K562 (cell line): ENCODE data around the gene CHPF2. TPM values are rescaled to one million over a fixed set of nuclear protein-coding genes. Genes with fewer than 3 reads are reported as not detected.

Source experiments
- CCNT2 ChIP-seq: IDR thresholded peaks from 2 replicates; pipeline ENCODE4 v1.6.1; 2011; ENCODE audit warnings: borderline replicate concordance, low read depth, mild to moderate bottlenecking, moderate library complexity, mixed read lengths, low read length; ENCODE audit not compliant: insufficient read length; ENCODE audit errors: extremely low read depth
- DIDO1 ChIP-seq: fragments of 450-650 bp; IDR thresholded peaks from 2 replicates; pipeline ENCODE4 v1.6.1; 2016; ENCODE audit warnings: low read depth, missing biosample characterization, missing genetic modification characterization
- FOXJ2 ChIP-seq: fragments of 200-800 bp; sonication (Bioruptor generic); IDR thresholded peaks from 2 replicates; pipeline ENCODE4 v1.6.1; 2016; ENCODE audit warnings: missing genetic modification characterization, missing compliant biosample characterization
- ILF3 ChIP-seq: fragments of 450-650 bp; IDR thresholded peaks from 2 replicates; pipeline ENCODE4 v1.6.1; 2018; ENCODE audit warnings: antibody characterized with exemption, mild to moderate bottlenecking, moderate library complexity, borderline replicate concordance
- IRF2 ChIP-seq: sonication (generic); formaldehyde crosslinking; IDR thresholded peaks from 2 replicates; pipeline ENCODE4 v1.8.1; 2022; ENCODE audit warnings: mild to moderate bottlenecking, missing genetic modification reagents
- KLF13 ChIP-seq: fragments of 450-650 bp; IDR thresholded peaks from 2 replicates; pipeline ENCODE4 v1.6.1; 2016; ENCODE audit warnings: missing genetic modification characterization, low read depth, mild to moderate bottlenecking, missing compliant biosample characterization, moderate library complexity, borderline replicate concordance
- KLF16 ChIP-seq: IDR thresholded peaks from 2 replicates; pipeline ENCODE4 v1.6.1; 2016; ENCODE audit warnings: antibody characterized with exemption
- MEF2A ChIP-seq: IDR thresholded peaks from 2 replicates; pipeline ENCODE4 v1.6.1; 2011; ENCODE audit warnings: low read depth, mild to moderate bottlenecking, low read length, moderate library complexity; ENCODE audit not compliant: control insufficient read depth
- MTA3 ChIP-seq: fragments of 450-650 bp; formaldehyde crosslinking; IDR thresholded peaks from 2 replicates; pipeline ENCODE4 v1.6.1; 2017; ENCODE audit warnings: mild to moderate bottlenecking, borderline replicate concordance
- SMAD4 ChIP-seq: fragments of 250-450 bp; sonication (Bioruptor Pico); conservative IDR thresholded peaks from 2 replicates; pipeline ENCODE4 v1.8.0; 2021; ENCODE audit warnings: inconsistent platforms, mild to moderate bottlenecking, moderate library complexity
- SREBF1 ChIP-seq: fragments of 150-350 bp; IDR thresholded peaks from 2 replicates; pipeline ENCODE4 v1.6.1; 2014; ENCODE audit warnings: antibody characterized with exemption, low read depth, low read length, borderline replicate concordance
- TCF7L2 ChIP-seq: fragments of 150-350 bp; IDR thresholded peaks from 2 replicates; pipeline ENCODE4 v1.6.1; 2016; ENCODE audit warnings: low read depth, mild to moderate bottlenecking, low read length, moderate library complexity
- ZNF263 ChIP-seq: sonication (generic); formaldehyde crosslinking; IDR thresholded peaks from 2 replicates; pipeline ENCODE4 v1.8.0; 2022; ENCODE audit warnings: mild to moderate bottlenecking, missing genetic modification reagents, borderline replicate concordance
- ZNF707 ChIP-seq: fragments of 250-450 bp; sonication (Bioruptor Pico); conservative IDR thresholded peaks from 2 replicates; pipeline ENCODE4 v1.8.0; 2022; ENCODE audit warnings: inconsistent platforms, mild to moderate bottlenecking, moderate library complexity
- polyA plus RNA-seq, 8 experiments: library from polyadenylated mRNA; depleted of rRNA in 4 of 8; stranded (reverse) in 5 of 8; unstranded in 3 of 8; fragments of >200 nt; fragmentation: Nextera tagmentation in 2 of 8; fragmentation: Illumina TruSeq in 1 of 8; extraction: Ambion mirVana in 2 of 8; extraction: Trizol in 1 of 8; gene quantifications; 2 replicates each; pipeline versions ENCODE4 v1.2.1 to v1.2.3, GENCODE V29; 2011 to 2014; ENCODE audit warnings: inconsistent platforms in 1 of 8, missing spikeins in 1 of 8
- total RNA-seq, 7 experiments: library from RNA; depleted of rRNA in 6 of 7; stranded (reverse); fragments of >200 nt in 6 of 7; fragmentation: Illumina TruSeq in 2 of 7; extraction: Trizol in 2 of 7; gene quantifications; 2 replicates each; pipeline versions ENCODE4 v1.2.1 to v1.2.3, GENCODE V29; 2011 to 2021; ENCODE audit warnings: low replicate concordance in 1 of 7
- TF ChIP-seq, protein P1 (sequence below): fragments of 450-650 bp; formaldehyde crosslinking; IDR thresholded peaks from 2 replicates; pipeline ENCODE4 v1.4.0; 2020; ENCODE audit warnings: mild to moderate bottlenecking, moderate library complexity
- TF ChIP-seq, protein P2 (sequence below): fragments of 450-650 bp; formaldehyde crosslinking; IDR thresholded peaks from 2 replicates; pipeline ENCODE4 v1.4.0; 2020; ENCODE audit warnings: mild to moderate bottlenecking
- TF ChIP-seq, protein P3 (sequence below): sonication (generic); formaldehyde crosslinking; IDR thresholded peaks from 2 replicates; pipeline ENCODE4 v1.8.0; 2022; ENCODE audit warnings: mild to moderate bottlenecking, missing genetic modification reagents
- TF ChIP-seq, protein P4 (sequence below): fragments of 250-450 bp; sonication (Bioruptor Pico); IDR thresholded peaks from 2 replicates; pipeline ENCODE4 v1.8.0; 2021; ENCODE audit warnings: mild to moderate bottlenecking, moderate library complexity

Gene CHPF2
- total and polyA plus RNA-seq, 9 of the 15 experiments (the other 6 are each of a cell fraction or from before 2014, with no cell fraction given), result 0.08 to 32.8 (median 10.5) TPM

DNA sequence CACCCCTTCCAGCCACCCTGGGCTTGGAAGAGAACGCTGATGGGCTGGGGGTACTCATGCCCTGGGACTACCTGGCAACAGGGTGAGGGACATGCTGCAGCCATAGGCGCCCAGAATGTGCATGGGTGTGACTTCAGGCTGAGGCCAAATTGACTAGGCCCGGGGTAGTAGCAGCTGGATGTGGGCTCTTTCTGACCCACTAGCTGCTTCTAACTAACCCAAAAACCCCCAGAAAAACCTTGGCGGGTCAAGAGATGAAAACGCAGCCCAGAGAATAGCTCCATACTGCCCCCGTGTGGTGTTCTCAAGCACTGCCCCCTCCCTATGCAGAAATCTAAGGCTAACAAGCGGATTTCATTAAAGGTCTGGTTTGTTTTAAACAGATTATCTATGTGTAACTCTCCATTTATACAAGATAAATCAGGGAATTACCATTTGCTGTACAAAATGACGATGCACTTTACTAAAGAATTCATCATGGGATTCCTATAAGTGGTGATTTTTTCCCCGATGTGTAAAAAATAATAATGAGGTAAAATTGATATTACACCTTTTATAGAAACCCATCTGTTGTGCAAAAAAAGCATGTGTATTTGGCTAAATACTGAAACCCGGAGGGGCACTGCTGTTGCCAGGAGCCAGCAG is 12.0 kb downstream of the CHPF2 start (continued):
- TF ChIP-seq, protein P1, sequence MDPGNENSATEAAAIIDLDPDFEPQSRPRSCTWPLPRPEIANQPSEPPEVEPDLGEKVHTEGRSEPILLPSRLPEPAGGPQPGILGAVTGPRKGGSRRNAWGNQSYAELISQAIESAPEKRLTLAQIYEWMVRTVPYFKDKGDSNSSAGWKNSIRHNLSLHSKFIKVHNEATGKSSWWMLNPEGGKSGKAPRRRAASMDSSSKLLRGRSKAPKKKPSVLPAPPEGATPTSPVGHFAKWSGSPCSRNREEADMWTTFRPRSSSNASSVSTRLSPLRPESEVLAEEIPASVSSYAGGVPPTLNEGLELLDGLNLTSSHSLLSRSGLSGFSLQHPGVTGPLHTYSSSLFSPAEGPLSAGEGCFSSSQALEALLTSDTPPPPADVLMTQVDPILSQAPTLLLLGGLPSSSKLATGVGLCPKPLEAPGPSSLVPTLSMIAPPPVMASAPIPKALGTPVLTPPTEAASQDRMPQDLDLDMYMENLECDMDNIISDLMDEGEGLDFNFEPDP (CRISPR knock-in tag), result no peak
- 0 out of 2 replicates have a peak, but pooled peaks have one; percentile 8 for TF ChIP-seq ZNF263 (CRISPR knock-in tag)
- TF ChIP-seq, protein P2, sequence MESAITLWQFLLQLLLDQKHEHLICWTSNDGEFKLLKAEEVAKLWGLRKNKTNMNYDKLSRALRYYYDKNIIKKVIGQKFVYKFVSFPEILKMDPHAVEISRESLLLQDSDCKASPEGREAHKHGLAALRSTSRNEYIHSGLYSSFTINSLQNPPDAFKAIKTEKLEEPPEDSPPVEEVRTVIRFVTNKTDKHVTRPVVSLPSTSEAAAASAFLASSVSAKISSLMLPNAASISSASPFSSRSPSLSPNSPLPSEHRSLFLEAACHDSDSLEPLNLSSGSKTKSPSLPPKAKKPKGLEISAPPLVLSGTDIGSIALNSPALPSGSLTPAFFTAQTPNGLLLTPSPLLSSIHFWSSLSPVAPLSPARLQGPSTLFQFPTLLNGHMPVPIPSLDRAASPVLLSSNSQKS (CRISPR knock-in tag), result no peak
- no peak for TF ChIP-seq KLF13 (tag)
- no peak for TF ChIP-seq TCF7L2
- TF ChIP-seq ILF3, result 0 out of 2 replicates have a peak, but pooled peaks have one; percentile 45
- no peak for TF ChIP-seq IRF2
- no peak for TF ChIP-seq CCNT2
- no peak for TF ChIP-seq FOXJ2
- peak; percentile 69; the same call in 1 of the 2 replicates for TF ChIP-seq KLF16
- no peak for TF ChIP-seq ZNF707
- TF ChIP-seq, protein P3, sequence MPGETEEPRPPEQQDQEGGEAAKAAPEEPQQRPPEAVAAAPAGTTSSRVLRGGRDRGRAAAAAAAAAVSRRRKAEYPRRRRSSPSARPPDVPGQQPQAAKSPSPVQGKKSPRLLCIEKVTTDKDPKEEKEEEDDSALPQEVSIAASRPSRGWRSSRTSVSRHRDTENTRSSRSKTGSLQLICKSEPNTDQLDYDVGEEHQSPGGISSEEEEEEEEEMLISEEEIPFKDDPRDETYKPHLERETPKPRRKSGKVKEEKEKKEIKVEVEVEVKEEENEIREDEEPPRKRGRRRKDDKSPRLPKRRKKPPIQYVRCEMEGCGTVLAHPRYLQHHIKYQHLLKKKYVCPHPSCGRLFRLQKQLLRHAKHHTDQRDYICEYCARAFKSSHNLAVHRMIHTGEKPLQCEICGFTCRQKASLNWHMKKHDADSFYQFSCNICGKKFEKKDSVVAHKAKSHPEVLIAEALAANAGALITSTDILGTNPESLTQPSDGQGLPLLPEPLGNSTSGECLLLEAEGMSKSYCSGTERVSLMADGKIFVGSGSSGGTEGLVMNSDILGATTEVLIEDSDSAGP (CRISPR knock-in tag), result no peak
- no peak for TF ChIP-seq MTA3
- no peak for TF ChIP-seq MEF2A
- TF ChIP-seq SMAD4 (CRISPR knock-in tag), result no peak
- no peak for TF ChIP-seq DIDO1
- TF ChIP-seq, protein P4, sequence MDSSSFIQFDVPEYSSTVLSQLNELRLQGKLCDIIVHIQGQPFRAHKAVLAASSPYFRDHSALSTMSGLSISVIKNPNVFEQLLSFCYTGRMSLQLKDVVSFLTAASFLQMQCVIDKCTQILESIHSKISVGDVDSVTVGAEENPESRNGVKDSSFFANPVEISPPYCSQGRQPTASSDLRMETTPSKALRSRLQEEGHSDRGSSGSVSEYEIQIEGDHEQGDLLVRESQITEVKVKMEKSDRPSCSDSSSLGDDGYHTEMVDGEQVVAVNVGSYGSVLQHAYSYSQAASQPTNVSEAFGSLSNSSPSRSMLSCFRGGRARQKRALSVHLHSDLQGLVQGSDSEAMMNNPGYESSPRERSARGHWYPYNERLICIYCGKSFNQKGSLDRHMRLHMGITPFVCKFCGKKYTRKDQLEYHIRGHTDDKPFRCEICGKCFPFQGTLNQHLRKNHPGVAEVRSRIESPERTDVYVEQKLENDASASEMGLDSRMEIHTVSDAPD (CRISPR knock-in tag), result no peak
- TF ChIP-seq SREBF1, result no peak
